ENCODE data around the gene ATP13A4. TPM values are rescaled to one million over a fixed set of nuclear protein-coding genes. Genes with fewer than 3 reads are reported as not detected.

Gene ATP13A4
- total RNA-seq, 1 donor from 2014 or later, result 13.0 TPM

DNA sequence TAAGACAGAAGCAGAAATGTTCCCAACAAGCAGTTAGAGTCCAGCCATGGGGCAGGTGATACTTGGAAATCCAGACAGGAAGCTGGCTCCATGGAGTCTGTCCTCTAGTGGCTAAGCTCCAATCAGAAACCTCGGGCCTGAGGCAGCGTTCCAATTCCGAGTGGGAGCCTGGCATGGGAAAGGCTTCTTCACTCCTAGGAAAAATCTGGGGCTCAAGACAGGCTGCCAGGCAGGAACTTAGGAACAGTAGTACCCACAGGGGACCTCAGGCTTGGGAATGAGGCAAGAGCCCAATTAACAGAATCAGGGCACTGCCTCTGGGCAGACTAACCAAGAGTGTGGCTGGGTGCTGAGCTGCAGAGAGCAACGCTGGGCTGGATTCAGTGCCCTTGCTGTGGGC is 6.2 kb upstream of the ATP13A4 start:
- Histone ChIP-seq H3K36me3 (no peaks in the 10 kb centered on the region), H3K9me3 (no peaks in the 10 kb centered on the region), H3K4me1 (no peaks in the 10 kb centered on the region), H3K27me3 (no peaks in the 10 kb centered on the region), H3K4me3 (no peak overlapping the region), H3K27ac (no peak overlapping the region)
- no peak for DNase-seq (ENCODE audit: extremely low spot score in 2 of 2)
- TF ChIP-seq POLR2AphosphoS5 (IDR thresholded peaks at IDR 0.05; ENCODE audit: insufficient read depth in 1 of 2, low read depth in 1 of 2) (no peak), POLR2A (IDR thresholded peaks at IDR 0.05) (no peak)
- TF ChIP-seq, protein P1, sequence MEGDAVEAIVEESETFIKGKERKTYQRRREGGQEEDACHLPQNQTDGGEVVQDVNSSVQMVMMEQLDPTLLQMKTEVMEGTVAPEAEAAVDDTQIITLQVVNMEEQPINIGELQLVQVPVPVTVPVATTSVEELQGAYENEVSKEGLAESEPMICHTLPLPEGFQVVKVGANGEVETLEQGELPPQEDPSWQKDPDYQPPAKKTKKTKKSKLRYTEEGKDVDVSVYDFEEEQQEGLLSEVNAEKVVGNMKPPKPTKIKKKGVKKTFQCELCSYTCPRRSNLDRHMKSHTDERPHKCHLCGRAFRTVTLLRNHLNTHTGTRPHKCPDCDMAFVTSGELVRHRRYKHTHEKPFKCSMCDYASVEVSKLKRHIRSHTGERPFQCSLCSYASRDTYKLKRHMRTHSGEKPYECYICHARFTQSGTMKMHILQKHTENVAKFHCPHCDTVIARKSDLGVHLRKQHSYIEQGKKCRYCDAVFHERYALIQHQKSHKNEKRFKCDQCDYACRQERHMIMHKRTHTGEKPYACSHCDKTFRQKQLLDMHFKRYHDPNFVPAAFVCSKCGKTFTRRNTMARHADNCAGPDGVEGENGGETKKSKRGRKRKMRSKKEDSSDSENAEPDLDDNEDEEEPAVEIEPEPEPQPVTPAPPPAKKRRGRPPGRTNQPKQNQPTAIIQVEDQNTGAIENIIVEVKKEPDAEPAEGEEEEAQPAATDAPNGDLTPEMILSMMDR (IDR thresholded peaks at IDR 0.05), result no peak
- intact Hi-C loops (cut with DNase I), result no loop called here

GRCh38 chr3:193560091-193560490 is 5.4 kb upstream of the ATP13A4 start:
- TF ChIP-seq POLR2AphosphoS5 (IDR thresholded peaks at IDR 0.05; ENCODE audit: insufficient read depth in 1 of 2, low read depth in 1 of 2) (no peak), POLR2A (IDR thresholded peaks at IDR 0.05) (no peak)
- TF ChIP-seq, protein P1 (IDR thresholded peaks at IDR 0.05), result no peak
- Histone ChIP-seq H3K4me1 (no peaks in the 10 kb centered on the region), H3K27me3 (no peaks in the 10 kb centered on the region), H3K4me3 (no peak overlapping the region), H3K27ac (no peak overlapping the region), H3K9me3 (no peaks in the 10 kb centered on the region), H3K36me3 (no peaks in the 10 kb centered on the region)
- intact Hi-C loops (cut with DNase I), result no loop called here
- DNase-seq (ENCODE audit: extremely low spot score in 2 of 2), result no peak

DNA sequence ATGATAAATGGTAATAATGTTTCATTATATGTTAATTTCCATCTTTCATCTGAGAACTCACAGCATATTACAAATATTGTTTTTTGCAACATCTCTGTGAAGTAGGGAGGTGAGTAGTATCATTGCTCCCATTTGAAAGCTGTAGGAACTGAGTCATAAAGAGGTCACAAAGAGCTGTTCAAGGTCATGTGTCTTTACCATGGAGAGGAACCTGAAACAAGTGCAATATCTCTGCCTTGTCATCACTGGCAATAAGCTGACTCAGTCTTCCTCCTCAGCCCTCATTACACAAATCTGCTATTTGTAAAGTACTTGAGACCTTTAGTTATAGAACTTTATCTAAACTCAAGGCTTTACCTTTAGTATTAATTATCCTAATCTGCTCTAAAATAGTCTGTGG is 4.4 kb upstream of the ATP13A4 start:
- Histone ChIP-seq H3K9me3 (no peaks in the 10 kb centered on the region), H3K4me3 (no peak overlapping the region), H3K4me1 (no peaks in the 10 kb centered on the region), H3K27me3 (no peaks in the 10 kb centered on the region), H3K36me3 (no peaks in the 10 kb centered on the region), H3K27ac (no peak overlapping the region)
- no peak for DNase-seq (ENCODE audit: extremely low spot score in 2 of 2)
- TF ChIP-seq POLR2A (IDR thresholded peaks at IDR 0.05) (no peak), POLR2AphosphoS5 (IDR thresholded peaks at IDR 0.05; ENCODE audit: insufficient read depth in 1 of 2, low read depth in 1 of 2) (no peak)
- TF ChIP-seq, protein P1 (IDR thresholded peaks at IDR 0.05), result no peak
- intact Hi-C loops (cut with DNase I), result no loop called here

DNA sequence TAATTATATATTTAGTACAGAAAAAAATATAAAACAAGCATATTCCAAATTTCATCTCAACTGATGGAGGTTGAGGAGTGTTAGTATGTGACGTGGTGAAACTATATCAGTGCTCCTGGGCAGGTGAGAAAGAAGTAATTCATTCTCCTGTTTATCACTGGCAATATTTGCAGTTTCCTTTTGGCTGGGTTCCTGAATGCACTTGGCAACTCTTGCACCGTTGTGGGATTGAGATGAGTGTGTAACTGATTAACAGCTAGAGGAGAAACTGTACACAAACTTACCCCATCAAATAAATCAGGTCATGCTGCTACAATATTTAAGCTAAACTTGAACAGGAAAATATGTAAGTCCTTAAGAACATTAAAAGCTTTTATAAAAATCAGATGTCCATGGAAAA is 2.1 kb upstream of the ATP13A4 start:
- no peak overlapping the region for H3K27ac ChIP-seq
- no peaks in the 10 kb centered on the region for H3K27me3 ChIP-seq
- no peak for DNase-seq (ENCODE audit: extremely low spot score in 2 of 2)
- intact Hi-C loops (cut with DNase I), result no loop called here
- no peak overlapping the region for H3K4me3 ChIP-seq
- no peaks in the 10 kb centered on the region for H3K9me3 ChIP-seq
- no peak for TF ChIP-seq POLR2A (IDR thresholded peaks at IDR 0.05)
- TF ChIP-seq POLR2AphosphoS5 (IDR thresholded peaks at IDR 0.05; ENCODE audit: insufficient read depth in 1 of 2, low read depth in 1 of 2), result no peak
- H3K36me3 ChIP-seq, result no peaks in the 10 kb centered on the region
- no peaks in the 10 kb centered on the region for H3K4me1 ChIP-seq

- H3K4me3 ChIP-seq, result no peak overlapping the region
- intact Hi-C loops (cut with DNase I), result no loop called here
Measured at GRCh38 chr3:193553586-193553985, 1.1 kb downstream of the ATP13A4 start.

More at GRCh38 chr3:193553586-193553985, 1.1 kb downstream of the ATP13A4 start:
- Histone ChIP-seq H3K27me3 (no peaks in the 10 kb centered on the region), H3K27ac (no peak overlapping the region), H3K4me1 (no peaks in the 10 kb centered on the region), H3K9me3 (no peaks in the 10 kb centered on the region), H3K36me3 (no peaks in the 10 kb centered on the region)
- DNase-seq (ENCODE audit: extremely low spot score in 2 of 2), result no peak
- TF ChIP-seq POLR2AphosphoS5 (IDR thresholded peaks at IDR 0.05; ENCODE audit: insufficient read depth in 1 of 2, low read depth in 1 of 2), result no peak
- TF ChIP-seq, protein P1 (IDR thresholded peaks at IDR 0.05), result no peak
- no peak for TF ChIP-seq POLR2A (IDR thresholded peaks at IDR 0.05)

Measured in vagina (tissue), 2 donors.